SU-DHL-6 (cell line): Measurements from ENCODE around the gene HJURP.

Experiments
- H2AFZ ChIP-seq: fragments of 200-600 bp; sonication (generic); 2 replicates; pipeline ENCODE4 v1.6.1; 2014; ENCODE audit warnings: low read depth, mild to moderate bottlenecking, moderate library complexity, mixed read lengths, antibody characterized with exemption, low read length; ENCODE audit not compliant: severe bottlenecking
- H3F3A ChIP-seq: fragments of 200-600 bp; shearing (Covaris generic); 2 replicates; pipeline ENCODE4 v1.6.0; 2016; ENCODE audit warnings: antibody characterized with exemption, mild to moderate bottlenecking; ENCODE audit not compliant: insufficient read depth
- H3K27ac ChIP-seq: fragments of 200-600 bp; sonication (generic); 2 replicates; pipeline ENCODE4 v1.5.1; 2016; ENCODE audit warnings: low read depth, mild to moderate bottlenecking, low read length, moderate library complexity, mixed read lengths
- H3K27me3 ChIP-seq: fragments of 200-600 bp; sonication (generic), shearing (Covaris generic); 2 replicates; pipeline ENCODE4 v1.6.0; 2014; ENCODE audit warnings: mild to moderate bottlenecking, low read length
- H3K36me3 ChIP-seq: fragments of 200-600 bp; sonication (generic); 2 replicates; pipeline ENCODE4 v1.6.1; 2014; ENCODE audit warnings: mild to moderate bottlenecking, low read length, mixed read lengths
- H3K4me2 ChIP-seq: fragments of 300-600, 200-600 bp; shearing (Covaris generic), sonication (generic); 2 replicates; pipeline ENCODE4 v1.6.0; 2014; ENCODE audit warnings: low read length, low read depth, mild to moderate bottlenecking; ENCODE audit not compliant: poor library complexity, severe bottlenecking
- H3K4me3 ChIP-seq: fragments of 200-600 bp; sonication (generic); 2 replicates; pipeline ENCODE4 v1.5.1; 2014; ENCODE audit warnings: antibody characterized with exemption, low read length, mild to moderate bottlenecking, mixed read lengths; ENCODE audit not compliant: insufficient read depth, poor library complexity, severe bottlenecking
- H3K79me2 ChIP-seq: fragments of 200-600 bp; sonication (generic); 2 replicates; pipeline ENCODE4 v1.6.1; 2014; ENCODE audit warnings: mild to moderate bottlenecking, low read length, moderate library complexity; ENCODE audit not compliant: insufficient read depth
- H3K9ac ChIP-seq: fragments of 200-600 bp; sonication (generic); 2 replicates; pipeline ENCODE4 v1.7.0; 2014; ENCODE audit warnings: mild to moderate bottlenecking, low read length
- H3K9me2 ChIP-seq: fragments of 200-600 bp; sonication (generic); replicated peaks from 2 replicates; pipeline ENCODE4 v1.6.1; 2014; ENCODE audit warnings: low read length; ENCODE audit not compliant: insufficient read depth
- H3K9me3 ChIP-seq: fragments of 200-600 bp; sonication (generic); 2 replicates; pipeline ENCODE4 v1.6.1; 2014; ENCODE audit warnings: low read length, mixed read lengths; ENCODE audit not compliant: insufficient read depth
- H4K20me1 ChIP-seq: fragments of 200-600 bp; sonication (generic); 2 replicates; pipeline ENCODE4 v1.6.1; 2014; ENCODE audit warnings: low read depth, mild to moderate bottlenecking, antibody characterized with exemption, low read length, moderate library complexity, mixed read lengths
- CTCF ChIP-seq: fragments of 200-600 bp; sonication (generic); IDR thresholded peaks from one replicate; pipeline ENCODE4 v1.5.1; 2017; ENCODE audit warnings: antibody characterized with exemption, mild to moderate bottlenecking, low read length, moderate library complexity; ENCODE audit not compliant: insufficient read depth, poor library complexity, severe bottlenecking
- EZH2phosphoT487 ChIP-seq: fragments of 200-600 bp; sonication (generic), shearing (Covaris generic); conservative IDR thresholded peaks from 2 replicates; pipeline ENCODE4 v1.6.1; 2018; ENCODE audit warnings: mild to moderate bottlenecking, antibody characterized with exemption, low read length, moderate library complexity, mixed read lengths

HJURP gene

DNA sequence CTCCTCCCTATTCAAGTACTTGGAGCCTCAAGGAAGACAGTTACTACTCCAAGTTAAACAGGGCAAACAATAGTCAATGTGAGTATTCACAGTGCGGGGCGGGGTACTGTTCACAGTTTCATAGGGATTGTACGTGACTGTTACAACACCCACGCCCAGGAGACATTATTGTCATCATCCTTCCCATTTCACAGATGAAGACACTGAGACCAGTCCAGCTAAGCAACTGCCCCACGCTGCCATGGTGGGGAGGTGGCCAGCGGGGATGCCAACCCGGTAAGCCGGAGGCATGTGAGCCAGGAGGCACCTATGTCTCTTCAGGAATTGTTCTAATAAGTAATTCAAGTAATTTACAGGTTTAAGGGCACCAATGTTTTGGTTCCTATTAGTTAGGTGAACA, 982 bp downstream of the HJURP start:
- peak overlapping the region; percentile 99 for H3K9ac ChIP-seq
- H3K9me2 ChIP-seq = no peaks in the 10 kb centered on the region
- H4K20me1 ChIP-seq = peaks cover 17% of the 10 kb centered on the region; the same call in 1 of the 2 replicates
- no peaks in the 10 kb centered on the region for H3F3A ChIP-seq
- no peaks in the 10 kb centered on the region for H3K9me3 ChIP-seq
- H3K4me3 ChIP-seq = peak overlapping the region; percentile 100
- H3K27me3 ChIP-seq = no peaks in the 10 kb centered on the region
- TF ChIP-seq EZH2phosphoT487 (no peak), CTCF (no peak)
- no peak overlapping the region for H2AFZ ChIP-seq
- H3K4me2 ChIP-seq = peak overlapping the region; percentile 90
- H3K36me3 ChIP-seq = peaks cover 33% of the 10 kb centered on the region
- H3K79me2 ChIP-seq = peaks cover 58% of the 10 kb centered on the region
- peak overlapping the region; percentile 83 for H3K27ac ChIP-seq

- H3K79me2 ChIP-seq = peaks cover 71% of the 10 kb centered on the region
- H3K9me2 ChIP-seq = no peaks in the 10 kb centered on the region
- peak overlapping the region; percentile 90 for H3K4me2 ChIP-seq
- no peaks in the 10 kb centered on the region for H3K9me3 ChIP-seq
- H3K27me3 ChIP-seq = no peaks in the 10 kb centered on the region
- 0 out of 2 replicates have a peak overlapping the region, but pooled peaks have one; percentile 83 for H3K27ac ChIP-seq
- no peak overlapping the region for H2AFZ ChIP-seq
- TF ChIP-seq EZH2phosphoT487 = no peak
- no peak for TF ChIP-seq CTCF
- peaks cover 38% of the 10 kb centered on the region for H3K36me3 ChIP-seq
- H4K20me1 ChIP-seq = peaks cover 17% of the 10 kb centered on the region; the same call in 1 of the 2 replicates
- peak overlapping the region; percentile 99 for H3K9ac ChIP-seq
- no peak overlapping the region for H3K4me3 ChIP-seq
- no peaks in the 10 kb centered on the region for H3F3A ChIP-seq
Observed at GRCh38 chr2:233852056-233852455, 2.3 kb downstream of the HJURP start.

DNA sequence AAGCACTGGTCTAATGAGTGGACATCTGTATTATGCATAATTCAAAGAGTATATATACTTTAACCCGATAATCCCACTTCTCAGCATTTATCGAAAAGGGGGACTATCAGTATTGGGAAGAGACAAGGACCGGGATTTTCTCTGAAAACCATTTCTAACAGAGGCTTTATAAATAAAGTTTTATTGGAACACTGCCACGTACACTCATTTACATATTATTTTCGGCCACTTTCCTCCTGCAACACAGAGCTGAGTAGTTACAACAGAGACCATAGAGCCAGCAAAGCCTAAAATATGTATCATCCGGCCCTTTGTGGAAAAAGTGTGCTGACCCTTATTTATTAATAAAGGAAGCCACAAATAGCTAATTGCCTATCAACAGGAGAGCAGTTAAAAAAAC, 3.2 kb downstream of the HJURP start:
- peaks cover 41% of the 10 kb centered on the region for H3K36me3 ChIP-seq
- no peak overlapping the region for H3K9ac ChIP-seq
- no peak for TF ChIP-seq CTCF
- no peak for TF ChIP-seq EZH2phosphoT487

More for the DNA sequence above, 3.2 kb downstream of the HJURP start:
- H3K4me2 ChIP-seq = peak overlapping the region; percentile 90
- no peaks in the 10 kb centered on the region for H3K9me2 ChIP-seq
- H3F3A ChIP-seq = no peaks in the 10 kb centered on the region
- peaks cover 17% of the 10 kb centered on the region; the same call in 1 of the 2 replicates for H4K20me1 ChIP-seq
- H3K4me3 ChIP-seq = no peak overlapping the region
- no peaks in the 10 kb centered on the region for H3K9me3 ChIP-seq
- H3K79me2 ChIP-seq = peaks cover 79% of the 10 kb centered on the region
- no peak overlapping the region for H2AFZ ChIP-seq
- H3K27me3 ChIP-seq = no peaks in the 10 kb centered on the region
- H3K27ac ChIP-seq = no peak overlapping the region
